ENCODE data around the gene POC1A. TPM values are rescaled to one million over a fixed set of nuclear protein-coding genes. Genes with fewer than 3 reads are reported as not detected.

POC1A gene
- total and polyA plus RNA-seq, 2 of the 8 experiments (the other 6 are each of a cell fraction or from before 2014, with no cell fraction given): 35.7 to 39.2 TPM

GRCh38 chr3:52124766-52125165 lies 29.5 kb downstream of the POC1A start:
- H3K9me3 ChIP-seq (ENCODE audit: insufficient read depth in 2 of 2, low read depth in 1 of 2, low read length in 1 of 2): no peaks in the 10 kb centered on the region
- no peak overlapping the region for H3K4me2 ChIP-seq (ENCODE audit: insufficient read depth in 1 of 2, low read depth in 2 of 2, low read length in 2 of 2)
- FAIRE-seq (no peak), DNase-seq (ENCODE audit: low read depth in 1 of 2, low spot score in 2 of 2) (no peak)
- no peak overlapping the region for H2BK120ac ChIP-seq (replicated peaks; ENCODE audit: low read depth, low read length)
- peaks cover 0 to 4% of the 10 kb centered on the region in 2 experiments for H4K20me1 ChIP-seq (replicated peaks in 1 of 2; ENCODE audit: control insufficient read depth in 1 of 2, insufficient read depth in 2 of 2, low read length in 2 of 2)
- ChIA-PET CTCF (ENCODE audit: partially characterized antibody) (interaction anchor here (0.7 to 6.0 kb wide), 10 partner anchors 9 to 121 kb away, joined by 3 to 132 read pairs (median 6); partner anchors contain the start of gene DUSP7), POLR2A (ENCODE audit: partially characterized antibody) (interaction anchor here (0.9 kb wide), 1 partner anchor 142 kb away, joined by 3 read pairs; the partner anchor contains the start of gene ACY1)
- WGBS, 2 experiments (ENCODE audit: extremely low coverage in 1 of 2, insufficient coverage in 1 of 2, insufficient read length in 1 of 2, insufficient replicate concordance in 2 of 2, low coverage in 1 of 2, low lambda C conversion rate in 2 of 2, missing lambda C conversion rate in 1 of 2): 89% methylated on average over 8 of the region's 8 CpGs; no CpG with 5 or more reads in 1 of the 2 experiments
- H3K27me3 ChIP-seq (replicated peaks in 1 of 4; ENCODE audit: control insufficient read depth in 3 of 4, extremely low read depth in 1 of 4, insufficient read depth in 3 of 4, low read length in 3 of 4): no peaks in the 10 kb centered on the region
- no peak overlapping the region for H2BK12ac ChIP-seq (ENCODE audit: low read depth, low read length)
- no peak overlapping the region for H4K8ac ChIP-seq (ENCODE audit: extremely low read depth, insufficient read depth, low read length)
- no peak overlapping the region for H3K4ac ChIP-seq (replicated peaks; ENCODE audit: insufficient read length, low read depth, low read length)
- H3K18ac ChIP-seq (ENCODE audit: extremely low read depth, low read length): no peak overlapping the region
- no peak overlapping the region for H2BK15ac ChIP-seq (ENCODE audit: low read length)
- H2AFZ ChIP-seq (ENCODE audit: low read length): no peak overlapping the region
- peaks cover 9 to 18% (median 14%) of the 10 kb centered on the region in 4 experiments for H3K36me3 ChIP-seq (ENCODE audit: control insufficient read depth in 2 of 4, insufficient read depth in 4 of 4, low read length in 3 of 4)
- H2BK20ac ChIP-seq (ENCODE audit: low read length): no peak overlapping the region
- no peaks in the 10 kb centered on the region; the same call in 1 of the 2 replicates for H3K79me1 ChIP-seq (ENCODE audit: low read depth, low read length)
- no peak overlapping the region for H3K27ac ChIP-seq (ENCODE audit: low read depth, low read length)
- no peak overlapping the region for H3K56ac ChIP-seq (replicated peaks; ENCODE audit: insufficient read length, low read depth, low read length)
- H2AK5ac ChIP-seq (ENCODE audit: low read depth, low read length): no peak overlapping the region
- H3K79me2 ChIP-seq (ENCODE audit: control insufficient read depth in 1 of 2, insufficient read depth in 2 of 2, low read length in 2 of 2): no peaks in the 10 kb centered on the region
- no peaks in the 10 kb centered on the region for H3K23me2 ChIP-seq (ENCODE audit: low read depth, low read length)
- no peak overlapping the region for H3K4me3 ChIP-seq (ENCODE audit: extremely low read depth in 1 of 4, insufficient read depth in 2 of 4, low read depth in 3 of 4, low read length in 4 of 4)
- H3K23ac ChIP-seq (ENCODE audit: insufficient read length): no peak overlapping the region
- no peak overlapping the region for H4K5ac ChIP-seq (ENCODE audit: insufficient read length, low read depth, low read length)
- no peak for TF ChIP-seq SP2 (IDR thresholded peaks at IDR 0.05; ENCODE audit: low read length)
- TF ChIP-seq TBP (IDR thresholded peaks at IDR 0.05; ENCODE audit: low read depth, low read length): no peak
- no peak for TF ChIP-seq SAP30 (IDR thresholded peaks at IDR 0.05; ENCODE audit: insufficient read depth, insufficient replicate concordance, low read length)
- H3K9ac ChIP-seq (replicated peaks in 1 of 4; ENCODE audit: extremely low read depth in 1 of 4, low read depth in 3 of 4, low read length in 3 of 4): no peak overlapping the region
- H3K14ac ChIP-seq (ENCODE audit: insufficient read length): no peak overlapping the region
- no peaks in the 10 kb centered on the region for H3K4me1 ChIP-seq (replicated peaks in 1 of 4; ENCODE audit: control insufficient read depth in 3 of 4, insufficient read depth in 4 of 4, low read length in 3 of 4)
- no peak overlapping the region for H4K91ac ChIP-seq (replicated peaks; ENCODE audit: insufficient read length, low read length)
- no peak overlapping the region for H2BK5ac ChIP-seq (ENCODE audit: low read depth, low read length)

All from H1 (cell line).